HEK293 (cell line): Measurements from ENCODE around the gene BTBD3.

ENCODE experiments used
- GLI4 ChIP-seq: fragments of 450-650 bp; formaldehyde crosslinking; IDR thresholded peaks from 2 replicates; pipeline ENCODE4 v1.5.1; 2016; ENCODE audit warnings: missing biosample characterization, missing genetic modification characterization
- HOXC10 ChIP-seq: sonication (generic); formaldehyde crosslinking; IDR thresholded peaks from 2 replicates; pipeline ENCODE4 v1.8.1; 2023; ENCODE audit warnings: mild to moderate bottlenecking, missing genetic modification reagents
- ZBTB7A ChIP-seq: fragments of 450-650 bp; formaldehyde crosslinking; IDR thresholded peaks from 2 replicates; pipeline ENCODE4 v1.5.1; 2016; ENCODE audit warnings: low read depth, missing biosample characterization, missing genetic modification characterization
- ZNF221 ChIP-seq: fragments of 450-650 bp; formaldehyde crosslinking; IDR thresholded peaks from 2 replicates; pipeline ENCODE4 v1.5.1; 2017; ENCODE audit warnings: missing biosample characterization, missing genetic modification characterization, borderline replicate concordance
- ZNF292 ChIP-seq: fragments of 450-650 bp; formaldehyde crosslinking; IDR thresholded peaks from 2 replicates; pipeline ENCODE4 v1.5.1; 2016; ENCODE audit warnings: low read depth, missing biosample characterization, missing genetic modification characterization, borderline replicate concordance
- ZNF558 ChIP-seq: fragments of 450-650 bp; formaldehyde crosslinking; IDR thresholded peaks from 2 replicates; pipeline ENCODE4 v1.5.1; 2016; ENCODE audit warnings: missing biosample characterization, missing genetic modification characterization
- TF ChIP-seq, protein P1 (sequence below): fragments of 450-650 bp; formaldehyde crosslinking; IDR thresholded peaks from 2 replicates; pipeline ENCODE4 v1.5.1; 2016; ENCODE audit warnings: missing biosample characterization, missing genetic modification characterization
- TF ChIP-seq, protein P2 (sequence below): fragments of 450-650 bp; formaldehyde crosslinking; IDR thresholded peaks from 2 replicates; pipeline ENCODE4 v1.5.1; 2016; ENCODE audit warnings: missing biosample characterization, missing genetic modification characterization
- TF ChIP-seq, protein P3 (sequence below): fragments of 450-650 bp; formaldehyde crosslinking; IDR thresholded peaks from 2 replicates; pipeline ENCODE4 v1.5.1; 2016; ENCODE audit warnings: missing biosample characterization, missing genetic modification characterization

DNA sequence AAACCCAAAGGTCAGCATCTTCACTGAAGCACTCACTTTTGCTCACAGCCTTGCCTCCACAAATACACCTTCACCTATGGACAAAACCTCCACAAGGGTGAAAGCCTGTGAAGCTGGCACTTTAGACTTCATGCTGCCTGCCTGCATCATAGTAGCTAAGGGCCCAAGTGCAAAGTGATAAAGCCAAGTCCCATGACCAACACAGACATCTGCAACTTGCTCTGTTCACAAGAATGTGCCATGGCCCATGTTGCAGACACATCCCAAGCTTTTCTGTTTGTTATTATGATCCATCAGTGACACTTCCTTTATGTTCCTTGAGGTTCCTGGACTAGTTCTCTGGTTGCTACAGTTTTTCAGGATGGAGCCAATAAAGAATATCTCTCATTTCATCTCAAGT lies 31.1 kb downstream of the BTBD3 start:
- TF ChIP-seq, protein P1, sequence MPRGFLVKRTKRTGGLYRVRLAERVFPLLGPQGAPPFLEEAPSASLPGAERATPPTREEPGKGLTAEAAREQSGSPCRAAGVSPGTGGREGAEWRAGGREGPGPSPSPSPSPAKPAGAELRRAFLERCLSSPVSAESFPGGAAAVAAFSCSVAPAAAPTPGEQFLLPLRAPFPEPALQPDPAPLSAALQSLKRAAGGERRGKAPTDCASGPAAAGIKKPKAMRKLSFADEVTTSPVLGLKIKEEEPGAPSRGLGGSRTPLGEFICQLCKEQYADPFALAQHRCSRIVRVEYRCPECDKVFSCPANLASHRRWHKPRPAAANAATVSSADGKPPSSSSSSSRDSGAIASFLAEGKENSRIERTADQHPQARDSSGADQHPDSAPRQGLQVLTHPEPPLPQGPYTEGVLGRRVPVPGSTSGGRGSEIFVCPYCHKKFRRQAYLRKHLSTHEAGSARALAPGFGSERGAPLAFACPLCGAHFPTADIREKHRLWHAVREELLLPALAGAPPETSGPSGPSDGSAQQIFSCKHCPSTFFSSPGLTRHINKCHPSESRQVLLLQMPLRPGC (tag by site-specific recombination) = no peak
- TF ChIP-seq, protein P2, sequence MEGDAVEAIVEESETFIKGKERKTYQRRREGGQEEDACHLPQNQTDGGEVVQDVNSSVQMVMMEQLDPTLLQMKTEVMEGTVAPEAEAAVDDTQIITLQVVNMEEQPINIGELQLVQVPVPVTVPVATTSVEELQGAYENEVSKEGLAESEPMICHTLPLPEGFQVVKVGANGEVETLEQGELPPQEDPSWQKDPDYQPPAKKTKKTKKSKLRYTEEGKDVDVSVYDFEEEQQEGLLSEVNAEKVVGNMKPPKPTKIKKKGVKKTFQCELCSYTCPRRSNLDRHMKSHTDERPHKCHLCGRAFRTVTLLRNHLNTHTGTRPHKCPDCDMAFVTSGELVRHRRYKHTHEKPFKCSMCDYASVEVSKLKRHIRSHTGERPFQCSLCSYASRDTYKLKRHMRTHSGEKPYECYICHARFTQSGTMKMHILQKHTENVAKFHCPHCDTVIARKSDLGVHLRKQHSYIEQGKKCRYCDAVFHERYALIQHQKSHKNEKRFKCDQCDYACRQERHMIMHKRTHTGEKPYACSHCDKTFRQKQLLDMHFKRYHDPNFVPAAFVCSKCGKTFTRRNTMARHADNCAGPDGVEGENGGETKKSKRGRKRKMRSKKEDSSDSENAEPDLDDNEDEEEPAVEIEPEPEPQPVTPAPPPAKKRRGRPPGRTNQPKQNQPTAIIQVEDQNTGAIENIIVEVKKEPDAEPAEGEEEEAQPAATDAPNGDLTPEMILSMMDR (tag by site-specific recombination) = no peak
- no peak for TF ChIP-seq GLI4 (tag by site-specific recombination)
- no peak for TF ChIP-seq ZNF292 (tag by site-specific recombination)
- no peak for TF ChIP-seq ZBTB7A (tag by site-specific recombination)
- no peak for TF ChIP-seq ZNF221 (tag by site-specific recombination)
- TF ChIP-seq ZNF558 (tag by site-specific recombination) = no peak
- TF ChIP-seq, protein P3, sequence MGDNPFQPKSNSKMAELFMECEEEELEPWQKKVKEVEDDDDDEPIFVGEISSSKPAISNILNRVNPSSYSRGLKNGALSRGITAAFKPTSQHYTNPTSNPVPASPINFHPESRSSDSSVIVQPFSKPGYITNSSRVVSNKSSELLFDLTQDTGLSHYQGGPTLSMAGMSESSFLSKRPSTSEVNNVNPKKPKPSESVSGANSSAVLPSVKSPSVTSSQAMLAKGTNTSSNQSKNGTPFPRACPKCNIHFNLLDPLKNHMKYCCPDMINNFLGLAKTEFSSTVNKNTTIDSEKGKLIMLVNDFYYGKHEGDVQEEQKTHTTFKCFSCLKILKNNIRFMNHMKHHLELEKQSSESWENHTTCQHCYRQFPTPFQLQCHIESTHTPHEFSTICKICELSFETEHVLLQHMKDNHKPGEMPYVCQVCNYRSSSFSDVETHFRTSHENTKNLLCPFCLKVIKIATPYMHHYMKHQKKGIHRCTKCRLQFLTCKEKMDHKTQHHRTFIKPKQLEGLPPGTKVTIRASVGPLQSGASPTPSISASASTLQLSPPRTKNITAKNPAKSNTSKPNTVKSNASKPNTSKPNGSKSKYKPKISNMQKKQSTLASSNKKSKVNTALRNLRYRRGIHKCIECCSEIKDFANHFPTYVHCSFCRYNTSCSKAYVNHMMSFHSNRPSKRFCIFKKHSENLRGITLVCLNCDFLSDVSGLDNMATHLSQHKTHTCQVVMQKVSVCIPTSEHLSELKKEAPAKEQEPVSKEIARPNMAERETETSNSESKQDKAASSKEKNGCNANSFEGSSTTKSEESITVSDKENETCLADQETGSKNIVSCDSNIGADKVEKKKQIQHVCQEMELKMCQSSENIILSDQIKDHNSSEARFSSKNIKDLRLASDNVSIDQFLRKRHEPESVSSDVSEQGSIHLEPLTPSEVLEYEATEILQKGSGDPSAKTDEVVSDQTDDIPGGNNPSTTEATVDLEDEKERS (tag by site-specific recombination) = no peak
- no peak for TF ChIP-seq HOXC10
